Tibial nerve (tissue), 3 donors: Measurements from ENCODE around the gene ANKRD50.

Experiments used
- CTCF ChIP-seq, 5 experiments: fragments of 200-600 bp in 3 of 5; fragments of 450-650 bp in 2 of 5; sonication (generic) in 3 of 5; IDR thresholded peaks; one replicate each; pipeline ENCODE4 v1.5.1; 2016 to 2019; ENCODE audit warnings: antibody characterized with exemption in 5 of 5, mild to moderate bottlenecking in 3 of 5, moderate library complexity in 2 of 5
- POLR2A ChIP-seq, 2 donors: fragments of 450-650 bp; IDR thresholded peaks; one replicate each; pipeline ENCODE4 v1.6.1; 2017; ENCODE audit warnings: antibody characterized with exemption in 2 of 2, mild to moderate bottlenecking in 2 of 2, moderate library complexity in 2 of 2

- TF ChIP-seq CTCF (IDR thresholded peaks at IDR 0.05): no peak
- no peak for TF ChIP-seq POLR2A (IDR thresholded peaks at IDR 0.05)
Observed at GRCh38 chr4:124705393-124705792, 7.1 kb downstream of the ANKRD50 start.
